Adrenal gland (tissue), 12 donors: Measurements from ENCODE around the gene OSGIN1. TPM values are rescaled to one million over a fixed set of nuclear protein-coding genes. Genes with fewer than 3 reads are reported as not detected.

ENCODE experiments used
- DNase-seq, 7 donors: peaks; one replicate each; pipeline ENCODE4 v3.0.0-alpha.2; 2019 to 2020
- H3K27ac ChIP-seq, 5 donors: fragments of 200-600 bp; sonication (generic) in 4 of 5; 1 replicate in 3 of 5; 2 replicates in 2 of 5; pipeline versions ENCODE4 v1.5.1 to v1.8.0; 2016 to 2020; ENCODE audit warnings: mild to moderate bottlenecking in 1 of 5
- H3K27me3 ChIP-seq: fragments of 200-600 bp; 2 replicates; pipeline ENCODE4 v1.8.0; 2021
- H3K36me3 ChIP-seq, 2 donors: fragments of 200-600 bp; replicated peaks in 1 of 2; 1 replicate in 1 of 2; 2 replicates in 1 of 2; pipeline versions ENCODE4 v1.5.1 to v1.8.0; 2018 to 2022
- H3K4me1 ChIP-seq, 2 donors: fragments of 200-600 bp; replicated peaks in 1 of 2; 1 replicate in 1 of 2; 2 replicates in 1 of 2; pipeline versions ENCODE4 v1.5.1 to v1.8.0; 2018 to 2021
- H3K4me3 ChIP-seq, 4 donors: fragments of 200-600 bp; sonication (generic) in 3 of 4; one replicate each; pipeline ENCODE4 v1.5.1; 2016 to 2018
- H3K9me3 ChIP-seq, 3 donors: fragments of 200-600 bp; sonication (generic) in 1 of 3; replicated peaks in 1 of 3; 1 replicate in 2 of 3; 2 replicates in 1 of 3; pipeline versions ENCODE4 v1.5.1 to v1.8.0; 2016 to 2021
- POLR2A ChIP-seq, 2 donors: fragments of 450-650 bp; IDR thresholded peaks; one replicate each; pipeline ENCODE4 v1.6.1; 2017; ENCODE audit warnings: antibody characterized with exemption in 2 of 2, mild to moderate bottlenecking in 2 of 2, moderate library complexity in 1 of 2
- WGBS, 4 donors: extraction: QIAGEN DNeasy Blood & Tissue Kit in 2 of 4; methylation state at CpG; one replicate each; pipeline versions ENCODE4 v1.1.5 to v1.1.7; 2013 to 2017; 5-methylcytosine and 5-hydroxymethylcytosine counted together
- intact Hi-C, 2 donors: fragments of 100-400 bp; cut with DNase I; formaldehyde crosslinking; loops; one replicate each; pipeline versions ENCODE4 v1.14.1 to v1.15.0; 2022 to 2023
- polyA plus RNA-seq, 3 donors: library from polyadenylated mRNA; stranded (reverse); fragments of 200-250 nt in 2 of 3; fragments of 350-450 nt in 1 of 3; fragmentation: Illumina TruSeq in 1 of 3; extraction: RNeasy Lipid Tissue Mini Kit (QIAGEN cat#74804) in 1 of 3; gene quantifications; one replicate each; pipeline ENCODE4 v1.2.3, GENCODE V29; 2013 to 2014
- total RNA-seq, 9 donors: library from RNA; depleted of rRNA in 4 of 9; stranded (reverse); fragments of >200 nt in 4 of 9; fragments of 120-200 nt in 1 of 9; fragmentation: NEBNext Ultra II Directional in 1 of 9; extraction: Animal tissue kit (Norgen Biotek cat#: 25700) in 1 of 9; gene quantifications; one replicate each; pipeline versions ENCODE4 v1.1.0 to v1.2.4, GENCODE V29; 2013 to 2023
- TF ChIP-seq, protein P1 (sequence below), 6 experiments: fragments of 450-650 bp in 4 of 6; fragments of 200-600 bp in 2 of 6; sonication (generic) in 1 of 6; IDR thresholded peaks; 1 replicate in 5 of 6; 2 replicates in 1 of 6; pipeline versions ENCODE4 v1.5.1 to v1.8.0; 2016 to 2021; ENCODE audit warnings: antibody characterized with exemption in 6 of 6, mild to moderate bottlenecking in 2 of 6, moderate library complexity in 1 of 6
- donor health status: healthy with polysubstance abuse.
- donor health status: Bipolar disorder and iron deficiency.
- donor health status: DM: yes; HTN: yes; CAD: no.
- donor health status: DM: no; HTN: no; CAD: no.
- donor health status: DM: no; HTN: no; CAD: no.
- donor health status: DM: yes; HTN: yes; CAD: no.

OSGIN1 gene
- total and polyA plus RNA-seq, 12 donors = 16.1 to 64.9 (median 19.3) TPM

GRCh38 chr16:83979441-83979840 lies 26.4 kb downstream of the OSGIN1 start:
- 85 to 94% (median 91%) methylated on average over 7 of the region's 7 CpGs for WGBS, 4 donors
- DNase-seq = no peak
- Histone ChIP-seq H3K27ac (no peak overlapping the region), H3K4me3 (no peak overlapping the region), H3K4me1 (no peaks in the 10 kb centered on the region), H3K27me3 (no peaks in the 10 kb centered on the region), H3K36me3 (no peaks in the 10 kb centered on the region), H3K9me3 (peaks cover 0 to 8% (median 0%) of the 10 kb centered on the region in 3 donors)
- intact Hi-C loops = no loop called here
- TF ChIP-seq POLR2A (IDR thresholded peaks at IDR 0.05) = no peak
- TF ChIP-seq, protein P1, sequence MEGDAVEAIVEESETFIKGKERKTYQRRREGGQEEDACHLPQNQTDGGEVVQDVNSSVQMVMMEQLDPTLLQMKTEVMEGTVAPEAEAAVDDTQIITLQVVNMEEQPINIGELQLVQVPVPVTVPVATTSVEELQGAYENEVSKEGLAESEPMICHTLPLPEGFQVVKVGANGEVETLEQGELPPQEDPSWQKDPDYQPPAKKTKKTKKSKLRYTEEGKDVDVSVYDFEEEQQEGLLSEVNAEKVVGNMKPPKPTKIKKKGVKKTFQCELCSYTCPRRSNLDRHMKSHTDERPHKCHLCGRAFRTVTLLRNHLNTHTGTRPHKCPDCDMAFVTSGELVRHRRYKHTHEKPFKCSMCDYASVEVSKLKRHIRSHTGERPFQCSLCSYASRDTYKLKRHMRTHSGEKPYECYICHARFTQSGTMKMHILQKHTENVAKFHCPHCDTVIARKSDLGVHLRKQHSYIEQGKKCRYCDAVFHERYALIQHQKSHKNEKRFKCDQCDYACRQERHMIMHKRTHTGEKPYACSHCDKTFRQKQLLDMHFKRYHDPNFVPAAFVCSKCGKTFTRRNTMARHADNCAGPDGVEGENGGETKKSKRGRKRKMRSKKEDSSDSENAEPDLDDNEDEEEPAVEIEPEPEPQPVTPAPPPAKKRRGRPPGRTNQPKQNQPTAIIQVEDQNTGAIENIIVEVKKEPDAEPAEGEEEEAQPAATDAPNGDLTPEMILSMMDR (IDR thresholded peaks at IDR 0.05) = no peak

DNA sequence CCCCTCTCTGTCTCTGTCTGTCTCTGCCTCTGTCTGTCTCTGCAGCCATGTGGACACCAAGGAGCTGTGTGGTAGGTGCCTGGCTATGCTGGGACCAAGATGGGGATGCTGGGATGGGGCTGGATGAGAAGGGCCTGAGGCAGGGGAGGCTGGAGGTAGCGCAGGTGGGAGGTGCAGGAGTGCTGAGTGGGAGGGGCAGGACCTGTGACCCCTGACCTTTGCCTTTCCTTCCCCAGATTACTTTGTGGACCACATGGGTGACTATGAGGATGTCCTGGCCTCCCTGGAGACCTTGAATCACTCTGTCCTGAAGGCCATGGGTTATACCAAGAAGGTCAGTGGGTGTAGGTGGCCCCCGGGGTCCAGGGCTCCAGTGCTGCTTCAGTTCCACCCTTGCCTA lies 27.8 kb downstream of the OSGIN1 start:
- TF ChIP-seq, protein P1 (IDR thresholded peaks at IDR 0.05) = no peak
- no peak for TF ChIP-seq POLR2A (IDR thresholded peaks at IDR 0.05)
- Histone ChIP-seq H3K27ac (no peak overlapping the region), H3K36me3 (no peaks in the 10 kb centered on the region), H3K4me3 (no peak overlapping the region), H3K4me1 (no peaks in the 10 kb centered on the region), H3K27me3 (no peaks in the 10 kb centered on the region), H3K9me3 (peaks cover 0 to 8% (median 0%) of the 10 kb centered on the region in 3 donors)
- 77 to 100% (median 88%) methylated on average over 1 to 2 of the region's 2 CpGs for WGBS, 4 donors
- intact Hi-C loops = no loop called here
- no peak for DNase-seq

DNA sequence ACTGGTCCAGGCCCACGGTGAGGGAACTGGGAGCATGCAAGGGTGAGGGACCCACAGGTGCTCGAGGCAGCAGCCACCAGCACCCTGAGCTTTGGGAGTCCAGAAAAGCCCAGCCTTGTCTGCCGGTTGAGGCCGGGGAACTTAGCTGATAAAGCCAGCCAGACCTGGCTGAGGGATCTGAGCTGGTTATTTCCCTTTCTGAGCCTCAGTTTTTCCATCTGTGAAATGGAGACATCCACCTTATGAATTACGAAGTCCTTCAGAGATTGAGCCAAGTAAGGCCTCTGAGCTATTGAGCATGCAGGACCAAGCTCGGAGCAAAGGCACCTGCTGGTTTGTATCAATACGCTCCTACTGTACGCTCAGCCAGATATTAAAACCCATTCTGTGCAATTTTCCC lies 28.8 kb downstream of the OSGIN1 start:
- no peaks in the 10 kb centered on the region for H3K36me3 ChIP-seq
- DNase-seq = no peak
- H3K4me3 ChIP-seq = no peak overlapping the region
- H3K27me3 ChIP-seq = no peaks in the 10 kb centered on the region
- TF ChIP-seq, protein P1 (IDR thresholded peaks at IDR 0.05) = no peak
- no peak for TF ChIP-seq POLR2A (IDR thresholded peaks at IDR 0.05)
- no peaks in the 10 kb centered on the region for H3K4me1 ChIP-seq
- H3K9me3 ChIP-seq = peaks cover 0 to 8% (median 0%) of the 10 kb centered on the region in 3 donors
- 97 to 99% (median 98%) methylated on average over 6 to 8 of the region's 8 CpGs for WGBS, 4 donors
- intact Hi-C loops = no loop called here
- no peak overlapping the region for H3K27ac ChIP-seq

- TF ChIP-seq POLR2A (IDR thresholded peaks at IDR 0.05) = no peak
- TF ChIP-seq, protein P1 (IDR thresholded peaks at IDR 0.05) = no peak
- Histone ChIP-seq H3K4me1 (no peaks in the 10 kb centered on the region), H3K4me3 (no peak overlapping the region), H3K27ac (no peak overlapping the region), H3K9me3 (peaks cover 0 to 3% (median 0%) of the 10 kb centered on the region in 3 donors), H3K36me3 (no peaks in the 10 kb centered on the region), H3K27me3 (no peaks in the 10 kb centered on the region)
- no peak for DNase-seq
- 42 to 51% (median 50%) methylated on average over 4 of the region's 4 CpGs for WGBS, 4 donors
- intact Hi-C loops = no loop called here
Observed at GRCh38 chr16:83983491-83983890, 30.5 kb downstream of the OSGIN1 start.
